B cell (primary cell): ENCODE measurements around the gene CPXM1. TPM values are rescaled to one million over a fixed set of nuclear protein-coding genes. Genes with fewer than 3 reads are reported as not detected.
"Not testable (repeated sequence)": the region's sequence is repeated elsewhere in the genome, so short reads cannot be mapped to it uniquely, and the experiment has no call there.

Source experiments
- ATAC-seq: fragments of 200-7000 bp; cut with Tn5 transposase; one replicate; pipeline ENCODE4 v1.10.0; 2021; ENCODE audit warnings: low read depth, mild to moderate bottlenecking, moderate number of reproducible peaks, moderate library complexity
- CTCF ChIA-PET: fragments of 350-600 bp; sonication (Branson Sonifier 250); formaldehyde crosslinking; loops from one replicate; lab custom pipeline; 2021; ENCODE audit warnings: antibody characterized with exemption, inconsistent platforms; lab: Charles Lee
- POLR2A ChIA-PET: fragments of 350-600 bp; sonication (Branson Sonifier 250); formaldehyde crosslinking; loops from one replicate; lab custom pipeline; 2021; ENCODE audit warnings: antibody characterized with exemption; lab: Charles Lee
- DNase-seq: peaks from one replicate; pipeline ENCODE4 v3.0.0; 2013
- H2AFZ ChIP-seq: 2 replicates; pipeline ENCODE4 v1.6.1; 2012; ENCODE audit warnings: mild to moderate bottlenecking, low read depth, low read length; ENCODE audit not compliant: insufficient read depth, poor library complexity, severe bottlenecking
- H3K27ac ChIP-seq, 2 donors: 1 replicate in 1 of 2; 2 replicates in 1 of 2; pipeline ENCODE4 v1.5.1; 2012 to 2013; ENCODE audit warnings: low read length in 2 of 2, mild to moderate bottlenecking in 2 of 2, moderate library complexity in 1 of 2
- H3K27me3 ChIP-seq, 4 experiments: fragments of 200-600 bp in 1 of 4; sonication (generic) in 1 of 4; replicated peaks in 1 of 4; 1 replicate in 2 of 4; 2 replicates in 2 of 4; pipeline versions ENCODE4 v1.6.1 to v1.7.0; 2013 to 2016; ENCODE audit warnings: low read length in 3 of 4, mild to moderate bottlenecking in 2 of 4, mixed read lengths in 1 of 4, moderate library complexity in 1 of 4; ENCODE audit not compliant: insufficient read depth in 4 of 4, control insufficient read depth in 3 of 4; ENCODE audit errors: control extremely low read depth in 1 of 4
- H3K36me3 ChIP-seq, 2 experiments: replicated peaks in 1 of 2; 1 replicate in 1 of 2; 2 replicates in 1 of 2; pipeline versions ENCODE4 v1.6.1 to v1.7.1; 2013; ENCODE audit warnings: low read length in 1 of 2; ENCODE audit not compliant: insufficient read depth in 2 of 2, control insufficient read depth in 1 of 2; ENCODE audit errors: control extremely low read depth in 1 of 2, extremely low read depth in 1 of 2
- H3K4me1 ChIP-seq, 2 donors: fragments of 200-600 bp in 1 of 2; sonication (generic) in 1 of 2; 1 replicate in 1 of 2; 2 replicates in 1 of 2; pipeline versions ENCODE4 v1.5.1 to v1.6.1; 2013 to 2017; ENCODE audit warnings: low read length in 2 of 2; ENCODE audit not compliant: control insufficient read depth in 2 of 2, insufficient read depth in 2 of 2
- H3K4me2 ChIP-seq: replicated peaks from 2 replicates; pipeline ENCODE3; 2012; ENCODE audit warnings: mild to moderate bottlenecking, low read depth, low read length; ENCODE audit not compliant: poor library complexity, severe bottlenecking
- H3K4me3 ChIP-seq, 5 experiments: fragments of 200-600 bp in 1 of 5; sonication (generic) in 1 of 5; 1 replicate in 3 of 5; 2 replicates in 2 of 5; pipeline versions ENCODE4 v1.5.1 to v1.7.0; 2011 to 2016; ENCODE audit warnings: low read length in 4 of 5, mild to moderate bottlenecking in 4 of 5, low read depth in 2 of 5, control low read depth in 1 of 5, moderate library complexity in 1 of 5; ENCODE audit not compliant: insufficient read depth in 1 of 5; ENCODE audit errors: control extremely low read depth in 1 of 5, extremely low read depth in 1 of 5
- H3K79me2 ChIP-seq: fragments of 200-600 bp; sonication (generic); one replicate; pipeline ENCODE4 v1.6.0; 2016; ENCODE audit warnings: low read length; ENCODE audit not compliant: control insufficient read depth, insufficient read depth
- H3K9ac ChIP-seq: fragments of 200-600 bp; sonication (generic); 2 replicates; pipeline ENCODE4 v1.6.1; 2017; ENCODE audit warnings: mild to moderate bottlenecking, low read length, moderate library complexity
- H3K9me3 ChIP-seq, 3 donors: one replicate each; pipeline versions ENCODE4 v1.6.1 to v1.7.1; 2013; ENCODE audit warnings: low read length in 2 of 3; ENCODE audit not compliant: control insufficient read depth in 2 of 3, insufficient read depth in 1 of 3; ENCODE audit errors: control extremely low read depth in 1 of 3
- H4K20me1 ChIP-seq: 2 replicates; pipeline ENCODE4 v1.6.0; 2012; ENCODE audit warnings: mild to moderate bottlenecking, low read length; ENCODE audit not compliant: insufficient read depth, control insufficient read depth, poor library complexity, severe bottlenecking
- H3K27ac Mint-ChIP-seq: one replicate; pipeline ENCODE4 v1.8.0; 2021; ENCODE audit warnings: mixed read lengths
- H3K27me3 Mint-ChIP-seq: one replicate; pipeline ENCODE4 v1.8.0; 2021; ENCODE audit warnings: mixed read lengths
- H3K4me1 Mint-ChIP-seq: one replicate; pipeline ENCODE4 v1.8.0; 2021; ENCODE audit warnings: mixed read lengths
- H3K4me3 Mint-ChIP-seq: one replicate; pipeline ENCODE4 v1.8.0; 2021; ENCODE audit warnings: mixed read lengths
- H3K9me3 Mint-ChIP-seq: one replicate; pipeline ENCODE4 v1.8.0; 2022; ENCODE audit warnings: mixed read lengths; ENCODE audit not compliant: insufficient read depth
- EZH2 ChIP-seq: IDR thresholded peaks from 2 replicates; pipeline ENCODE4 v1.6.1; 2012; ENCODE audit warnings: borderline replicate concordance, low read depth, mild to moderate bottlenecking, moderate library complexity, low read length; ENCODE audit not compliant: insufficient read depth, poor library complexity, severe bottlenecking
- WGBS: methylation state at CpG from one replicate; pipeline ENCODE4 v1.1.5; 2013; ENCODE audit warnings: missing lambda C conversion rate; ENCODE audit not compliant: insufficient coverage; 5-methylcytosine and 5-hydroxymethylcytosine counted together
- intact Hi-C: fragments of 100-400 bp; cut with micrococcal nuclease; formaldehyde crosslinking; loops from one replicate; pipeline ENCODE4 v1.10.0; 2022
- polyA plus RNA-seq: library from polyadenylated mRNA; depleted of rRNA; stranded (reverse); fragments of >200 nt; gene quantifications from 2 replicates; pipeline ENCODE4 v1.2.3, GENCODE V29; 2012
- total RNA-seq, 2 donors: library from RNA; stranded (reverse); fragments of 120-200 nt in 1 of 2; gene quantifications; 1 replicate in 1 of 2; 2 replicates in 1 of 2; pipeline versions ENCODE4 v1.2.3 to v1.2.4, GENCODE V29; 2013 to 2022
- TF ChIP-seq, protein P1 (sequence below): fragments of 200-600 bp; IDR thresholded peaks from one replicate; pipeline ENCODE4 v1.8.0; 2022; ENCODE audit warnings: antibody characterized with exemption, mild to moderate bottlenecking

Gene CPXM1
- total and polyA plus RNA-seq, 2 donors (not counting 1 experiment from before 2014, with no cell fraction given): 0.21 to 1.9 TPM

DNA sequence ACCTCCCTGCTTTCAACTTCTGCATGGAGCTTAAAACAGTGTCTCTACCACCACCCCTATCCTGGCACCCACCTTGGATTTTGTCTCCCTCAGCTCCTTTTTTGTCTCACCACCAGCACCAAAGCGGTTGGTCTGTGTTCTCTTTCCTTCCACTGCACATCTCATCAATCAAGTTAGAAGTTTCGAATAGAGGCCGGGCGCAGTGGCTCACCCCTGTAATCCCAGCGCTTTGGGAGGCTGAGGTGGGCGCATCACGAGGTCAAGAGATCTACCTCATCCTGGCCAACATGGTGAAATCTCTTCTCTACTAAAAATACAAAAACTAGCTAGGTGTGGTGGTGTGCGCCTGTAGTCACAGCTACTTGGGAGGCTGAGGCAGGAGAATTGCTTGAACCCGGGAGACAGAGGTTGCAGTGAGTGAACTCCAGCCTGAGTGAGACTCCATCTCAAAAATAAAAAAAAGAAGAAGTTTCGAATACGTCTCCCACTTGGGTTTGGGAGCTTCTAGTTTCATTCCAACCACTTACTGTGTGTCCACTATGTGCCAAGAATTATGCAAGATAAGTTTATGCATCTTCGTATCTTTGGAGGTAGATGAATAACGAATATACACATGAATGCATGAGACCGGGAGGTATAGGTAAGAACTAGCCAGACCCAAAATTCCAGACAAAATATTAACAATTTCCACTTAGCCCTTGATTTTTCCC, 34.1 kb upstream of the CPXM1 start:
- POLR2A ChIA-PET: no interaction called here
- 100% methylated on average over 1 of the region's 14 CpGs for WGBS
- H3K36me3 ChIP-seq: no peaks in the 10 kb centered on the region
- no peak for TF ChIP-seq EZH2
- TF ChIP-seq, protein P1, sequence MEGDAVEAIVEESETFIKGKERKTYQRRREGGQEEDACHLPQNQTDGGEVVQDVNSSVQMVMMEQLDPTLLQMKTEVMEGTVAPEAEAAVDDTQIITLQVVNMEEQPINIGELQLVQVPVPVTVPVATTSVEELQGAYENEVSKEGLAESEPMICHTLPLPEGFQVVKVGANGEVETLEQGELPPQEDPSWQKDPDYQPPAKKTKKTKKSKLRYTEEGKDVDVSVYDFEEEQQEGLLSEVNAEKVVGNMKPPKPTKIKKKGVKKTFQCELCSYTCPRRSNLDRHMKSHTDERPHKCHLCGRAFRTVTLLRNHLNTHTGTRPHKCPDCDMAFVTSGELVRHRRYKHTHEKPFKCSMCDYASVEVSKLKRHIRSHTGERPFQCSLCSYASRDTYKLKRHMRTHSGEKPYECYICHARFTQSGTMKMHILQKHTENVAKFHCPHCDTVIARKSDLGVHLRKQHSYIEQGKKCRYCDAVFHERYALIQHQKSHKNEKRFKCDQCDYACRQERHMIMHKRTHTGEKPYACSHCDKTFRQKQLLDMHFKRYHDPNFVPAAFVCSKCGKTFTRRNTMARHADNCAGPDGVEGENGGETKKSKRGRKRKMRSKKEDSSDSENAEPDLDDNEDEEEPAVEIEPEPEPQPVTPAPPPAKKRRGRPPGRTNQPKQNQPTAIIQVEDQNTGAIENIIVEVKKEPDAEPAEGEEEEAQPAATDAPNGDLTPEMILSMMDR: no peak
- intact Hi-C loops: no loop called here
- CTCF ChIA-PET: no interaction called here
- Mint-ChIP-seq H3K27ac (no peak overlapping the region), H3K4me3 (no peak overlapping the region), H3K9me3 (no peaks in the 10 kb centered on the region), H3K27me3 (peaks cover 2% of the 10 kb centered on the region), H3K4me1 (peaks cover 13% of the 10 kb centered on the region)
- H3K4me2 ChIP-seq: no peak overlapping the region
- H3K4me3 ChIP-seq: no peak overlapping the region
- no peak overlapping the region for H3K27ac ChIP-seq
- no peak overlapping the region for H2AFZ ChIP-seq
- ATAC-seq (no peak), DNase-seq (no peak)
- no peak overlapping the region for H3K9ac ChIP-seq
- peaks cover 3% of the 10 kb centered on the region for H3K79me2 ChIP-seq
- peaks cover 5 to 14% of the 10 kb centered on the region in 2 donors for H3K4me1 ChIP-seq
- H4K20me1 ChIP-seq: no peaks in the 10 kb centered on the region
- no peaks in the 10 kb centered on the region for H3K9me3 ChIP-seq
- H3K27me3 ChIP-seq: no peaks in the 10 kb centered on the region

DNA sequence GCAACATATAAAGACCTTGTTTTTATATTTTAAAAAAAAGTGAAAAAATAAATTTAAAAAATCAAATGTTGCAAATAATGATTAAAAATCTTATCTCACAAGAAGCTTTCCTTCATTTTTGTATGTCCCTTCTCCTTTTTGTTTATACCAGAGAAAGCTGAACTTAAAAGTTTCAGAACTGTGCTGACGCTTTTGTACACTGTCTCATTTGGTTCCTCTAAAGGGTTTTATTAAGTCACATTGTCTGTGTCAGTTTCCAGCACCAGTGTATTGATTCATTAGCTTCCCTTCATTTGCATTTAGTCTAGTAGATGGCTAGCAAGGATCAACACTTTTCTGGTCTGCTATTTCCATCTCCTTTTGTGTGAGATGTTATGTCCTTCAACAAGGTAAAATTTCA, 33.3 kb upstream of the CPXM1 start:
- CTCF ChIA-PET: no interaction called here
- Histone ChIP-seq H3K36me3 (no peaks in the 10 kb centered on the region), H3K4me2 (no peak overlapping the region), H3K9me3 (no peaks in the 10 kb centered on the region), H2AFZ (no peak overlapping the region), H4K20me1 (no peaks in the 10 kb centered on the region), H3K4me1 (peaks cover 0 to 6% of the 10 kb centered on the region in 2 donors), H3K79me2 (no peaks in the 10 kb centered on the region), H3K27ac (no peak overlapping the region), H3K27me3 (no peaks in the 10 kb centered on the region), H3K9ac (no peak overlapping the region), H3K4me3 (no peak overlapping the region)
- H3K4me1 Mint-ChIP-seq: peaks cover 9% of the 10 kb centered on the region
- H3K4me3 Mint-ChIP-seq: no peak overlapping the region
- intact Hi-C loops: no loop called here
- TF ChIP-seq EZH2: no peak
- TF ChIP-seq, protein P1: no peak
- no peak overlapping the region for H3K27ac Mint-ChIP-seq
- H3K9me3 Mint-ChIP-seq: no peaks in the 10 kb centered on the region
- no CpG with 5 or more reads among the region's 1 CpG for WGBS
- no peak for DNase-seq
- peaks cover 10% of the 10 kb centered on the region for H3K27me3 Mint-ChIP-seq
- no peak for ATAC-seq
- POLR2A ChIA-PET: no interaction called here

DNA sequence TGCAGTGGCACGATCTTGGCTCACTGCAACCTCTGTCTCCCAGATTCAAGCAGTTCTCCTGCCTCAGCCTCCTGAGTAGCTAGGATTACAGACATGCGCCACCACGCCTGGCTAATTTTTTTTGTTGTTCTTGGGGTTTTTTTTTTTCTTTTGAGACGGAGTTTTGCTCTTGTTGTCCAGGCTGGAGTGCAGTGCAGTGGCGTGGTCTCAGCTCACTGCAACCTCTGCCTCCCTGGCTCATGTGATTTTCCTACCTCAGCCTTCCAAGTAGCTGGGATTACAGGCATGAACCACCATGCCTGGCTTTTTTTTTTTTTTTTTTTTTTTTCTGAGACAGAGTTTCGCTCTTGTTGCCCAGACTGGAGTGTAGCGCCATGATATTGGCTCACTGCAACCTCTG, 30.8 kb upstream of the CPXM1 start:
- intact Hi-C loops, CTCF ChIA-PET: not testable (repeated sequence)

More for the DNA sequence above, 30.8 kb upstream of the CPXM1 start:
- not testable (repeated sequence) for H2AFZ ChIP-seq, H3K4me1 Mint-ChIP-seq, H3K9me3 Mint-ChIP-seq, H3K79me2 ChIP-seq, H3K27ac Mint-ChIP-seq, H3K27ac ChIP-seq, H3K4me3 Mint-ChIP-seq, H3K36me3 ChIP-seq, H4K20me1 ChIP-seq, H3K27me3 ChIP-seq, H3K4me1 ChIP-seq, H3K9ac ChIP-seq, DNase-seq, H3K9me3 ChIP-seq, H3K4me3 ChIP-seq, ATAC-seq, H3K4me2 ChIP-seq
- peaks cover 31% of the 10 kb centered on the region for H3K27me3 Mint-ChIP-seq
- 100% methylated on average over 1 of the region's 7 CpGs for WGBS
- POLR2A ChIA-PET: interaction anchor here (0.7 kb wide), 1 partner anchor 706 kb away, joined by 6 read pairs; no protein-coding TSS in a partner anchor
